Duodenal mucosa (tissue), 2 donors: Measurements from ENCODE around the gene CIBAR2.
A peak's percentile ranks its signal among the peaks of the same experiment; 100 is the strongest.

Source experiments
- H3K27ac ChIP-seq: one replicate; pipeline ENCODE4 v1.7.0; 2013; ENCODE audit warnings: low read depth, low read length
- H3K27me3 ChIP-seq, 2 donors: one replicate each; pipeline ENCODE4 v1.7.0; 2013; ENCODE audit warnings: low read length in 2 of 2, control low read depth in 1 of 2; ENCODE audit not compliant: insufficient read depth in 2 of 2, control insufficient read depth in 1 of 2
- H3K36me3 ChIP-seq, 2 donors: one replicate each; pipeline ENCODE4 v1.7.0; 2013; ENCODE audit warnings: low read length in 2 of 2, control low read depth in 1 of 2; ENCODE audit not compliant: insufficient read depth in 2 of 2, control insufficient read depth in 1 of 2
- H3K4me1 ChIP-seq, 2 donors: one replicate each; pipeline ENCODE4 v1.7.0; 2013; ENCODE audit warnings: low read length in 2 of 2, control low read depth in 1 of 2; ENCODE audit not compliant: insufficient read depth in 2 of 2, control insufficient read depth in 1 of 2
- H3K4me3 ChIP-seq, 2 donors: one replicate each; pipeline ENCODE4 v1.7.0; 2013; ENCODE audit warnings: low read length in 2 of 2, low read depth in 1 of 2
- H3K9ac ChIP-seq, 2 donors: one replicate each; pipeline ENCODE4 v1.7.0; 2013; ENCODE audit warnings: low read length in 2 of 2, low read depth in 1 of 2
- H3K9me3 ChIP-seq, 2 donors: one replicate each; pipeline ENCODE4 v1.7.0; 2013; ENCODE audit warnings: low read length in 2 of 2, control low read depth in 1 of 2; ENCODE audit not compliant: control insufficient read depth in 1 of 2

The CIBAR2 gene

DNA sequence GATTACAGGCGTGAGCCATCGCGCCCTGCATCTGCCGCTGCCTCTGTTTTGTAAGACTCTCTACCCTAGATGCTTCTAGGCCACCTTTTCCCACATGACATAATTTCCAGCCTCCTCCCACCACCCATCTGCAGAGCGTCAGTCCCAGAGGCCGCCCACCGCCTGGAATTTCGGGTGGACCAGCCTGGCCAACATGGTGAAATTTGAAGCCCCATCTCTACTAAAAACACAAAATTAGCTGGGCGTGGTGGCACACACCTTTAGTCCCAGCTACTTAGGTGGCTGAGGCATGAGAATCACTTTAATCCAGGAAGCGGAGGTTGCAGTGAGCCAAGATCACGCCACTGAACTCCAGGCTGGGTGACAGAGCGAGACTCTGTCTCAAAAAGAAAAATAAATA is 5.1 kb upstream of the CIBAR2 start:
- H3K36me3 ChIP-seq = no peaks in the 10 kb centered on the region

GRCh38 chr16:85114909-85115567 is 2.8 kb upstream of the CIBAR2 start:
- H3K9ac ChIP-seq = peak overlapping the region; percentile 5 to 48
- no peaks in the 10 kb centered on the region for H3K4me1 ChIP-seq
- H3K27ac ChIP-seq = no peak overlapping the region
- peak overlapping the region in 1 of 2 donors; percentile 41 for H3K4me3 ChIP-seq
- no peaks in the 10 kb centered on the region for H3K27me3 ChIP-seq
- H3K9me3 ChIP-seq = no peaks in the 10 kb centered on the region
- H3K36me3 ChIP-seq = no peaks in the 10 kb centered on the region

More for the DNA sequence above, 5.1 kb upstream of the CIBAR2 start:
- no peak overlapping the region for H3K27ac ChIP-seq
- H3K27me3 ChIP-seq = no peaks in the 10 kb centered on the region
- no peaks in the 10 kb centered on the region for H3K9me3 ChIP-seq
- H3K9ac ChIP-seq = no peak overlapping the region
- no peaks in the 10 kb centered on the region for H3K4me1 ChIP-seq
- H3K4me3 ChIP-seq = no peak overlapping the region

- Histone ChIP-seq H3K9me3 (no peaks in the 10 kb centered on the region), H3K4me3 (no peak overlapping the region), H3K9ac (no peak overlapping the region), H3K27ac (no peak overlapping the region), H3K4me1 (no peaks in the 10 kb centered on the region), H3K27me3 (no peaks in the 10 kb centered on the region), H3K36me3 (no peaks in the 10 kb centered on the region)
Measured at GRCh38 chr16:85113913-85114312, 1.6 kb upstream of the CIBAR2 start.

DNA sequence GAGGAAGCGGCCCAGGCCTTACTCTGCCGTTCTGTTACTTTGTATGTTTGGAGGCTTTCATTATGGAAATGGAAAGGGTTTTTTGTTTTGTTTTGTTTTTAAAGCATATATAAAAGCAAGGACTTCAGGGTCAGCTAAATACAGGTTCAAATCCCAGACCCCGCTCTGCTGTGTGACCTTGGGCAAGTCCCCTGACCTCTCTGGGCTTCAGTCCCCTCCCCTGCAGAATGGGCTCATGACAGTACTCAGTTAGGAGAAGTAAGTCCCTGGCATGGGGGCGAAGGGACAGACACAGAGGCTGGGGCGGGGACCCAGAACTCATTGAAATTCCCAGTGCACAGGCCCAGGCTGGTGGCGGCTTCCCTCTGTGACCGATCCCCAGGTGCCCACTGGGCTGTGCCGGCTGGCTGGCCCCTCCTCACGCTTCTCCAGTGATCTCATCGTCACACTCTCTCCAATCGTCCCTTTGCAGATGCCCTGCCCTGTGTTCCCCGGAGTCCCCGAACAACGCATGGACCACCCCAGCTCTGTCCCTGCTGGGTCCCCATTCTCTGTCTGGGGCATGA is 979 bp upstream of the CIBAR2 start:
- no peaks in the 10 kb centered on the region for H3K36me3 ChIP-seq
- no peak overlapping the region for H3K4me3 ChIP-seq
- H3K9me3 ChIP-seq = no peaks in the 10 kb centered on the region
- H3K4me1 ChIP-seq = no peaks in the 10 kb centered on the region
- no peaks in the 10 kb centered on the region for H3K27me3 ChIP-seq
- H3K27ac ChIP-seq = no peak overlapping the region
- H3K9ac ChIP-seq = no peak overlapping the region

DNA sequence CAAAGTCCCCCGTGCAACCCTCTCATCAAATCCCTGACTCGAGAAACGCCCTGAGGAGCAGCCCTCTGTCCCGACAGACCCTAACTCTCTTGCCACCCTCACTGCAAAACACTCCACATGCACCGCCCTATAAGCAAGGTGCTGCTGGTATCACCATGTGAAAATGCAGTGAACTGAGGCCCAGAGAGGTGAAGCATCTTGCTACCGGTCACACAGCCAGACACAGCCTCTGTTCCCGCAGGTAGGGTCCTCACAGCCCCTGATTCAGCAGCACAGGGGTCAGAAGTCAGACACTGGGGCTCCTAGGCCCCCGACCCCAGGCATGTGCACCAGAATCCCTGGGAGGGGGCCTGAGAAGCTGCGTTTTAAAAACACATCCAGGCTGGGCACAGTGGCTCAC is 1.1 kb downstream of the CIBAR2 start:
- Histone ChIP-seq H3K27me3 (no peaks in the 10 kb centered on the region), H3K4me3 (no peak overlapping the region), H3K4me1 (no peaks in the 10 kb centered on the region), H3K36me3 (no peaks in the 10 kb centered on the region), H3K27ac (no peak overlapping the region), H3K9ac (no peak overlapping the region), H3K9me3 (no peaks in the 10 kb centered on the region)

DNA sequence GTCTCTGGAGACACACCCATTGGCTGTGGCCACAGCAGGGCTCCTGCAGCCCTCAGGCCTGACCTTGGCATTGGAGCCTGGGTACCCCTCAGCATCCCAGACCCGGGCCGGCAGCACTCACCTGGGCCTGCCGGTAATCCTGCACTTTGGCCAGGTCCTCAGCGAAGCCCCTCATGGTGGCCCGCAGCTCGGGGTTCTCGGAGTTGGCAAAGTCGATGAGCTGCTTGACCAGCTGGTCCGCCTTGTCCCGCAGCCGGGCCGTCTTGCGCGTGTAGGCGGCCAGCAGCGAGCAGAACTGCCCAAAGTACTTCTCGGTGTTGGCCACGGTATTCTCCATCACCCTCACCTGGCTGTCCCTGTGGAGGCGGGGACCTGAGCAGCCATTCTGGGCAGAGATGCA is 2.2 kb downstream of the CIBAR2 start:
- H3K4me1 ChIP-seq = peaks cover 0 to 2% of the 10 kb centered on the region in 2 donors
- H3K9me3 ChIP-seq = no peaks in the 10 kb centered on the region
- no peak overlapping the region for H3K9ac ChIP-seq
- no peaks in the 10 kb centered on the region for H3K27me3 ChIP-seq
- no peak overlapping the region for H3K27ac ChIP-seq
- no peaks in the 10 kb centered on the region for H3K36me3 ChIP-seq
- no peak overlapping the region for H3K4me3 ChIP-seq

GRCh38 chr16:85107532-85107931 is 4.7 kb downstream of the CIBAR2 start:
- Histone ChIP-seq H3K9ac (no peak overlapping the region), H3K27ac (no peak overlapping the region), H3K4me1 (peaks cover 0 to 17% of the 10 kb centered on the region in 2 donors), H3K27me3 (no peaks in the 10 kb centered on the region), H3K4me3 (no peak overlapping the region), H3K36me3 (no peaks in the 10 kb centered on the region), H3K9me3 (no peaks in the 10 kb centered on the region)

GRCh38 chr16:85107083-85107482 is 5.2 kb downstream of the CIBAR2 start:
- peaks cover 0 to 17% of the 10 kb centered on the region in 2 donors for H3K4me1 ChIP-seq
- no peak overlapping the region for H3K9ac ChIP-seq
- no peak overlapping the region for H3K4me3 ChIP-seq
- H3K27me3 ChIP-seq = no peaks in the 10 kb centered on the region
- no peak overlapping the region for H3K27ac ChIP-seq
- no peaks in the 10 kb centered on the region for H3K36me3 ChIP-seq
- no peaks in the 10 kb centered on the region for H3K9me3 ChIP-seq

DNA sequence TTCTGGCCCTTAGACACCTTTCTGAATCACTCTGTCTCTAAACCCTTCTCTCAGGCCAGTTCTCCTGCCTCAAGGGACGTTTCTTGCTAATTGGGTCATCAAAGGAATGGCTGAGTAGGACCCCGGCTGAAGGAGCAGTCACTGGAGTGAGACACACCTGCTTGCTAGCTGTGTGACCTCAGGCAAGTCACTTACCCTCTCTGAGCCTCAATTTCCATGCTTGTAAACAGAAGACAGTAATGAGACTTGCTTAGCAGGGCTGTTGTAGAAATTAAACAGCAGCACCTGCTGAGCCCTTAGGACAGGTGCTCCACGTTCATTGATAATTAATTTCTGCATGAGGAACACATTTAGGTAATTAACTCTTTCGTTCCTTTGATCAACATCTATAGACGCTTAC is 6.8 kb downstream of the CIBAR2 start:
- Histone ChIP-seq H3K27me3 (no peaks in the 10 kb centered on the region), H3K4me1 (peaks cover 0 to 17% of the 10 kb centered on the region in 2 donors), H3K27ac (no peak overlapping the region), H3K9ac (no peak overlapping the region), H3K4me3 (no peak overlapping the region), H3K36me3 (no peaks in the 10 kb centered on the region), H3K9me3 (no peaks in the 10 kb centered on the region)

DNA sequence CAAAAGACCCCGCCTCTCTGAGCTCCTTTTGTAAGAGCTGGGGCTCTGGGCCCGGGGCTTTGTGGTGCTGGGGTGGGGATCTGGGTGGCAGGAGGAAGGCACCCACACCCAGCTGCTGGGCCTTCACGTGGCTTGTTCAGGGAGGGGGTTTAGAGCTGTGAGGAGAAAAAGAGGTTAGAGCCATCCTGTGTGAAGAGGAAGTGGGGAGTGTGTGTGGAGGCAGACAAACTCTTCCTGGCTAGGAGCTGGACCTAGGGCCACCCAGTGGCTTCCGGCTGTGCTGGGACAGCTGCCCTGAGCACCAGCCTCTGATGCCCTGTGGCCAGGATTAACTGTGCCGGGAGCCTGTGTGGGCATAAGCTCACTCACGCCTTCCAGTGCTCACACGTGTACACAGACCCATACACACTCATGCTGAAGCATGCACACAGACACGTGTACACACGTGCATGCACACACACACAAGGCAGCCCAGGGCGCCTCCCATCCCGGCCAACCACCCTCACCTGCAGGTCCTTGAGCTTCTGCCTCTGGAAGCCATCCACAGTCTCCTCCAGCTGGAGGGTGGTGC is 7.4 kb downstream of the CIBAR2 start:
- no peak overlapping the region for H3K27ac ChIP-seq

More for the DNA sequence above, 7.4 kb downstream of the CIBAR2 start:
- no peaks in the 10 kb centered on the region for H3K27me3 ChIP-seq
- no peak overlapping the region for H3K9ac ChIP-seq
- no peaks in the 10 kb centered on the region for H3K36me3 ChIP-seq
- no peaks in the 10 kb centered on the region for H3K9me3 ChIP-seq
- peaks cover 0 to 17% of the 10 kb centered on the region in 2 donors for H3K4me1 ChIP-seq
- H3K4me3 ChIP-seq = no peak overlapping the region
